NB4 (cell line): ENCODE results near the gene ASS1.

Experiments
- DNase-seq: peaks from one replicate; pipeline ENCODE4 v3.0.0; 2010; ENCODE audit warnings: low read depth
- H3K4me3 ChIP-seq: one replicate; pipeline ENCODE4 v1.5.1; 2011; ENCODE audit warnings: mild to moderate bottlenecking, low read depth, low read length, moderate library complexity
- MYC ChIP-seq: IDR thresholded peaks from 2 replicates; pipeline ENCODE4 v1.6.1; 2011; ENCODE audit warnings: low read depth, low read length
- POLR2A ChIP-seq: IDR thresholded peaks from 2 replicates; pipeline ENCODE4 v1.6.1; 2011; ENCODE audit warnings: mild to moderate bottlenecking; ENCODE audit not compliant: insufficient read length; ENCODE audit errors: extremely low read depth
- TF ChIP-seq, protein P1 (sequence below): IDR thresholded peaks from 2 replicates; pipeline ENCODE4 v1.6.1; 2011; ENCODE audit warnings: low read depth, low read length
- TF ChIP-seq, protein P2 (sequence below): IDR thresholded peaks from one replicate; pipeline ENCODE4 v1.5.1; 2012; ENCODE audit warnings: low read depth, low read length

Gene ASS1

DNA sequence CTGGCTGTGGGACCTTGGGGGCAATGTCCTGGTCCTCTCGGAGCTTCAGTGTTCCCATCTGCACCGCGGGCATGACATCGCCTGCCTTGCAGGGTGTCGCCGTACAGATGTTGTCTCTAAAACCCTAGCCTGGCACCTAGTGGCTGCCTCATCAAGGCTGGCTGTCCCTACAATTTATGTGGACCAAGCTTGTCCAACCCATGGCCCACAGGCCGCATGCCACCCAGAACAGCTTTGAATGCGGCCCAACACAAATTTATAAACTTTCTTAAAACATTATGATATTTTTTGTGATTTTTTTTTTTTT is 18.3 kb upstream of the ASS1 start:
- DNase-seq = peak; percentile 43
- H3K4me3 ChIP-seq = no peak overlapping the region
- TF ChIP-seq, protein P1, sequence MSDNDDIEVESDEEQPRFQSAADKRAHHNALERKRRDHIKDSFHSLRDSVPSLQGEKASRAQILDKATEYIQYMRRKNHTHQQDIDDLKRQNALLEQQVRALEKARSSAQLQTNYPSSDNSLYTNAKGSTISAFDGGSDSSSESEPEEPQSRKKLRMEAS = no peak
- TF ChIP-seq POLR2A (no peak), MYC (no peak)
- TF ChIP-seq, protein P2, sequence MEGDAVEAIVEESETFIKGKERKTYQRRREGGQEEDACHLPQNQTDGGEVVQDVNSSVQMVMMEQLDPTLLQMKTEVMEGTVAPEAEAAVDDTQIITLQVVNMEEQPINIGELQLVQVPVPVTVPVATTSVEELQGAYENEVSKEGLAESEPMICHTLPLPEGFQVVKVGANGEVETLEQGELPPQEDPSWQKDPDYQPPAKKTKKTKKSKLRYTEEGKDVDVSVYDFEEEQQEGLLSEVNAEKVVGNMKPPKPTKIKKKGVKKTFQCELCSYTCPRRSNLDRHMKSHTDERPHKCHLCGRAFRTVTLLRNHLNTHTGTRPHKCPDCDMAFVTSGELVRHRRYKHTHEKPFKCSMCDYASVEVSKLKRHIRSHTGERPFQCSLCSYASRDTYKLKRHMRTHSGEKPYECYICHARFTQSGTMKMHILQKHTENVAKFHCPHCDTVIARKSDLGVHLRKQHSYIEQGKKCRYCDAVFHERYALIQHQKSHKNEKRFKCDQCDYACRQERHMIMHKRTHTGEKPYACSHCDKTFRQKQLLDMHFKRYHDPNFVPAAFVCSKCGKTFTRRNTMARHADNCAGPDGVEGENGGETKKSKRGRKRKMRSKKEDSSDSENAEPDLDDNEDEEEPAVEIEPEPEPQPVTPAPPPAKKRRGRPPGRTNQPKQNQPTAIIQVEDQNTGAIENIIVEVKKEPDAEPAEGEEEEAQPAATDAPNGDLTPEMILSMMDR = no peak

DNA sequence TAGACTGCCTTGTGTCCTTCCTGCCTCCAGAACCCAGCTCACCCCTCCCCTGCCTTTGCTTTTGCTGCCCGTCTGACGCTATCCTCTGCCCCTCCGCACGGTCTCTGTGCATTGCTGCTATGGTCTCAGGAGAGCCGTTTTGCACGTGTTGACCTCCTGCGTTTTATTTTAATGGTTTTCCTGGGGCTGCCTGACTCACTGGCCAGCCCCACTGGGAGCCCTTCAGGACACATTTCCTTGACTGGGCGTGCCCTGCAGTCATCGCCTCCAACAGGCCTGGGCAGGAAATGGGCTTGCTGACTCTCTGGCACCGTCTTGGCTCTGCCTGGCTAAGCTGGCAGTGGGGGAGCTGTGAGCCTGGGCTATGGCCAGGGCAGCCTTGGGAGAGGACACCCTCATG is 17.9 kb upstream of the ASS1 start:
- H3K4me3 ChIP-seq = no peak overlapping the region
- TF ChIP-seq MYC (peak; percentile 91), POLR2A (no peak)
- TF ChIP-seq, protein P1 = peak; percentile 94
- TF ChIP-seq, protein P2 = no peak
- peak; percentile 93 for DNase-seq

DNA sequence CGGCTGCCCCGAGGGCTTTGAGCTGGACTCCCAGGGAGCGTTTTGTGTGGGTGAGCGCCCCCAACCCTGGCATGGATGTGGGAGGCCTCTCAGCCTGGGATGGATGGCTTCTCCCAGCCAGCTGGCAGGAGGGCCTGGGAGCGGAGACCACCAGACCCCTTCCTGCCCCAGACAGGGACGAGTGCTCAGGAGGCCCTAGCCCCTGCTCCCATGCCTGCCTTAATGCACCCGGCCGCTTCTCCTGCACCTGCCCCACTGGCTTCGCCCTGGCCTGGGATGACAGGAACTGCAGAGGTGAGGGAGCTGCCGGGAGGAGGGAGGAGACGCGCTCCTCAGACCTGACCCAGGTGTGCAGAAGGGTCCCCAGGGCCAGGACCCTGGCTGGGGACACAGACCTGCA is 17.4 kb upstream of the ASS1 start:
- no peak for TF ChIP-seq MYC
- no peak for DNase-seq
- H3K4me3 ChIP-seq = no peak overlapping the region

DNA sequence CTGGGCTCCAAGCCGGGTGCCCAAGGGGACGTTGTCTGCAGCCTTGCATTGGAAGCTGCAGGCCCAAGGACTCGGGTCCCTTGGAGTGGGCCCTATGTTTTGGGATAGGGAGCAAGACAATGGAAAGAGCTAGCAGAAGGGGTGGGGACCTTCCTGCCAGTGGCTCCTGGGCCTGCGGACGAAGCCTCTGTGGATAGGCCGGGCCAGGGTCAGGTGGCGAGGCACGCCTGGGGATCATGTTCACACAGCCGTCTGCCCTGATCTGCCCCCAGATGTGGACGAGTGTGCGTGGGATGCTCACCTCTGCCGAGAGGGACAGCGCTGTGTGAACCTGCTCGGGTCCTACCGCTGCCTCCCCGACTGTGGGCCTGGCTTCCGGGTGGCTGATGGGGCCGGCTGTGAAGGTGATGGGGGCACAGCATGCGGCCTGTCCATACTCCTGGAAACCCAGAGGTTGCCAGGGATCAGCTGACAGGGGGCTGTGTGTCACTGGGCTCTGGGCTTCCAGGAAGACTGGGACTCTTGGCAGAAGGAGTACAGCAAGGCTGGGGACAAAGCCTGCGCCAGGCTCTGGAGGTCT is 16.6 kb upstream of the ASS1 start:
- no peak for TF ChIP-seq POLR2A
- TF ChIP-seq, protein P2 = no peak
- TF ChIP-seq, protein P1 = no peak
- no peak for TF ChIP-seq MYC
- DNase-seq = no peak
- H3K4me3 ChIP-seq = no peak overlapping the region

DNA sequence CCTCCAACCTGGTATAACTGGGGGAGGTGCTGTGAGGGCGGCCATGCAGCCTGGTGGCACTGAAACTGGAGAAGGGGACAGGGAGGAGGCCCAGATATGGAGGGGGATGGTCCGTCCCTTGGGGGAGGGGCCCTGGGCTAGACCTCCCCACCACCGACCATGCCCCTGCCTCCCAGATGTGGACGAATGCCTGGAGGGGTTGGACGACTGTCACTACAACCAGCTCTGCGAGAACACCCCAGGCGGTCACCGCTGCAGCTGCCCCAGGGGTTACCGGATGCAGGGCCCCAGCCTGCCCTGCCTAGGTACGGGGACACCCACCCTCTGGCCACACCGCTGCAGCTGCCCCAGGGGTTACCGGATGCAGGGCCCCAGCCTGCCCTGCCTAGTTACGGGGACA is 15.4 kb upstream of the ASS1 start:
- no peak overlapping the region for H3K4me3 ChIP-seq
- TF ChIP-seq POLR2A = no peak
- TF ChIP-seq, protein P2 = no peak
- no peak for TF ChIP-seq MYC
- TF ChIP-seq, protein P1 = no peak
- no peak for DNase-seq

DNA sequence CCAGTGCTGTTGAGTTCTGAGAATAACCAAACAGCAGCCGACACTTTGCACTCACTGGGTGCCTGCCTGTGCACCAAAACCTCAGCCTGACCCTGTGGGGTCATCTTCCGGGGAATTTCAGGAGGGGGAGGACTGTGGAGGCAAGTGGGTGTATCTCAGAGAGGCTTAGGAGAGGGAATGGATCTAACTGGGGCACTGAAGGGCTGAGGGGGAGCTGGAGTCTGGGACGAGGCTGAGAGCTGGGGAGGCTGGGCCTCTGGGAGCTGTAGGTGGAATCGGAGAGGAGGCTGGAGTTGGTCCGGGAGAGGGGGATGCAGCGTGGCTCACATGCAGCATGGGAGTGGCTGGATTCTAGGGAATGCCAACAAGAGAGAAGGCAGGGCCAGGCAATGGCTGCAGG is 14.9 kb upstream of the ASS1 start:
- DNase-seq = no peak
- no peak overlapping the region for H3K4me3 ChIP-seq
- TF ChIP-seq MYC = no peak
- TF ChIP-seq POLR2A = no peak
- TF ChIP-seq, protein P1 = no peak
- TF ChIP-seq, protein P2 = no peak
